HepG2 (cell line): ENCODE measurements around the gene FERMT2. TPM values are rescaled to one million over a fixed set of nuclear protein-coding genes. Genes with fewer than 3 reads are reported as not detected.

Source experiments
- ATAC-seq: fragments of 200-7000 bp; cut with Tn5 transposase; 3 replicates; pipeline ENCODE4 v1.9.1; 2020; ENCODE audit warnings: mild to moderate bottlenecking, moderate library complexity
- BruUV-seq: library from RNA; stranded (reverse); fragments of 400-500 nt; replicated peaks from 2 replicates; lab custom pipeline; 2021; lab: Mats Ljungman, UMichigan
- CTCF ChIA-PET: fragments of 300-600 bp; formaldehyde crosslinking; extraction: SDS; loops from one replicate; lab custom pipeline; 2021; ENCODE audit warnings: low total read pairs, inconsistent platforms, low intra/inter-chr PET ratio; lab: Yijun Ruan, JAX
- POLR2A ChIA-PET: fragments of 350-600 bp; sonication (Branson Sonifier 250); formaldehyde crosslinking; loops from one replicate; lab custom pipeline; 2020; ENCODE audit warnings: antibody characterized with exemption, inconsistent platforms; lab: Yijun Ruan, JAX
- DNase-seq: peaks from one replicate; pipeline ENCODE4 v3.0.0-alpha.2; 2015; ENCODE audit warnings: low spot score
- FAIRE-seq: peaks from 3 replicates; lab custom pipeline; 2011; peaks lifted over from hg19 to GRCh38; lab: Jason Lieb, UNC
- H2AFZ ChIP-seq: one replicate; pipeline ENCODE4 v1.6.1; 2011; ENCODE audit warnings: low read length, inconsistent platforms
- H3K27ac ChIP-seq: fragments of 300-600 bp; 3 replicates; pipeline ENCODE4 v1.8.0; 2011; ENCODE audit warnings: mixed run types, mild to moderate bottlenecking, mixed read lengths, low read length, inconsistent platforms; ENCODE audit not compliant: insufficient read depth; ENCODE audit errors: extremely low read length
- H3K27me3 ChIP-seq, 2 experiments: fragments of 200-600 bp in 1 of 2; 2 replicates in 1 of 2; 3 replicates in 1 of 2; pipeline versions ENCODE4 v1.6.0 to v1.8.0; 2011; ENCODE audit warnings: low read length in 2 of 2, mild to moderate bottlenecking in 2 of 2, moderate library complexity in 2 of 2, inconsistent platforms in 1 of 2; ENCODE audit not compliant: insufficient read depth in 2 of 2, control insufficient read depth in 1 of 2
- H3K36me3 ChIP-seq, 2 experiments: fragments of 200-600 bp in 1 of 2; replicated peaks in 1 of 2; 2 replicates in 1 of 2; 3 replicates in 1 of 2; pipeline versions ENCODE4 v1.5.1 to v1.8.0; 2011; ENCODE audit warnings: low read length in 2 of 2, inconsistent platforms in 1 of 2; ENCODE audit not compliant: insufficient read depth in 2 of 2, control insufficient read depth in 1 of 2
- H3K4me1 ChIP-seq: 2 replicates; pipeline ENCODE4 v1.5.1; 2012; ENCODE audit warnings: low read length, inconsistent platforms; ENCODE audit not compliant: insufficient read depth
- H3K4me2 ChIP-seq: 2 replicates; pipeline ENCODE4 v1.6.0; 2011; ENCODE audit warnings: low read depth, low read length, inconsistent platforms
- H3K4me3 ChIP-seq, 3 experiments: fragments of 200-600 bp in 1 of 3; sonication (generic), shearing (Covaris generic) in 1 of 3; replicated peaks in 1 of 3; 2 replicates each; pipeline ENCODE4 v1.5.1; 2011 to 2016; ENCODE audit warnings: low read length in 3 of 3, inconsistent platforms in 2 of 3, low read depth in 2 of 3, mild to moderate bottlenecking in 2 of 3, control low read depth in 1 of 3, mixed read lengths in 1 of 3; ENCODE audit not compliant: insufficient read depth in 1 of 3
- H3K79me2 ChIP-seq: one replicate; pipeline ENCODE4 v1.6.1; 2011; ENCODE audit warnings: low read length, inconsistent platforms; ENCODE audit not compliant: insufficient read depth
- H3K9ac ChIP-seq: 2 replicates; pipeline ENCODE4 v1.6.0; 2011; ENCODE audit warnings: mild to moderate bottlenecking, low read depth, low read length, inconsistent platforms; ENCODE audit not compliant: insufficient read depth
- H3K9me3 ChIP-seq: 2 replicates; pipeline ENCODE4 v1.5.1; 2012; ENCODE audit warnings: mild to moderate bottlenecking, low read length
- H4K20me1 ChIP-seq: 2 replicates; pipeline ENCODE4 v1.6.0; 2011; ENCODE audit warnings: inconsistent platforms, mild to moderate bottlenecking, low read length, moderate library complexity; ENCODE audit not compliant: insufficient read depth
- ARID5B ChIP-seq: IDR thresholded peaks from 2 replicates; pipeline ENCODE4 v1.4.0; 2020; ENCODE audit warnings: mild to moderate bottlenecking, missing genetic modification reagents
- CEBPB ChIP-seq: IDR thresholded peaks from 2 replicates; pipeline ENCODE4 v1.6.1; 2011; ENCODE audit warnings: low read depth, low read length, improper control_type of control experiment, borderline replicate concordance
- MEF2D ChIP-seq: sonication (generic); formaldehyde crosslinking; IDR thresholded peaks from 2 replicates; pipeline ENCODE4 v1.5.1; 2020; ENCODE audit warnings: mild to moderate bottlenecking, missing genetic modification reagents
- PAXIP1 ChIP-seq: sonication (generic); formaldehyde crosslinking; conservative IDR thresholded peaks from 2 replicates; pipeline ENCODE4 v1.4.0; 2020; ENCODE audit warnings: mild to moderate bottlenecking, missing genetic modification reagents, moderate library complexity
- TRIM22 ChIP-seq: fragments of 450-650 bp; IDR thresholded peaks from 2 replicates; pipeline ENCODE4 v1.6.1; 2017
- ZMYM2 ChIP-seq: sonication (generic); formaldehyde crosslinking; IDR thresholded peaks from 2 replicates; pipeline ENCODE4 v1.8.0; 2022; ENCODE audit warnings: mild to moderate bottlenecking, missing genetic modification reagents
- ZNF674 ChIP-seq: sonication (generic); formaldehyde crosslinking; IDR thresholded peaks from 2 replicates; pipeline ENCODE4 v1.5.0; 2020; ENCODE audit warnings: low read depth, mild to moderate bottlenecking, missing genetic modification reagents
- ZNF816 ChIP-seq: sonication (generic); formaldehyde crosslinking; IDR thresholded peaks from 2 replicates; pipeline ENCODE4 v1.8.0; 2022; ENCODE audit warnings: missing genetic modification reagents, mild to moderate bottlenecking, borderline replicate concordance
- WGBS: methylation state at CpG from one replicate; pipeline ENCODE4 v1.1.6; 2017; ENCODE audit warnings: low lambda C conversion rate; 5-methylcytosine and 5-hydroxymethylcytosine counted together
- in situ Hi-C: cut with HindIII; loops from 2 replicates; pipeline ENCODE4 v1.10.0; 2017; ENCODE audit warnings: low pct_unique_long_range_greater_than_20kb; ENCODE audit not compliant: extremely low pct_ligation_motif_present
- intact Hi-C: fragments of 100-400 bp; cut with micrococcal nuclease; formaldehyde crosslinking; loops from one replicate; pipeline ENCODE4 v1.10.0; 2022; ENCODE audit not compliant: unreplicated experiment
- polyA plus RNA-seq, 8 experiments: library from polyadenylated mRNA; depleted of rRNA in 3 of 8; stranded (reverse) in 7 of 8; unstranded in 1 of 8; fragments of >200 nt; fragmentation: Illumina TruSeq in 4 of 8; extraction: Trizol in 4 of 8; gene quantifications; 2 replicates each; pipeline versions ENCODE4 v1.2.1 to v1.2.3, GENCODE V29; 2011 to 2016; ENCODE audit warnings: low read depth in 4 of 8, missing spikeins in 1 of 8, mixed read lengths in 1 of 8; ENCODE audit not compliant: insufficient read depth in 1 of 8
- total RNA-seq, 5 experiments: library from RNA; depleted of rRNA; stranded (reverse); fragments of >200 nt; fragmentation: Illumina TruSeq; extraction: Trizol; gene quantifications; 2 replicates each; pipeline ENCODE4 v1.2.3, GENCODE V29; 2016; ENCODE audit warnings: low read depth in 1 of 5

The FERMT2 gene
- total and polyA plus RNA-seq, 2 of the 13 experiments (the other 11 are each of a cell fraction or from before 2014, with no cell fraction given) = 36.2 to 60.4 TPM

- Histone ChIP-seq H4K20me1 (no peaks in the 10 kb centered on the region), H3K9me3 (no peaks in the 10 kb centered on the region), H3K4me1 (peaks cover 40% of the 10 kb centered on the region)
- FAIRE-seq = peak; percentile 8
- TF ChIP-seq ZMYM2 (CRISPR knock-in tag) (no peak), ARID5B (CRISPR knock-in tag) (peak; percentile 42; the same call in 1 of the 2 replicates)
- TF ChIP-seq, all 625 proteins: peak for 1
- no peak overlapping the region for H3K27ac ChIP-seq
- no peak overlapping the region for H3K9ac ChIP-seq
- ATAC-seq (peak; percentile 21; the same call in 1 of the 3 replicates), DNase-seq (peak; percentile 30)
- no peak overlapping the region for H3K4me2 ChIP-seq
- ChIA-PET CTCF (no interaction called here), POLR2A (no interaction called here)
- no peaks in the 10 kb centered on the region for H3K36me3 ChIP-seq
- WGBS = 14% methylated on average over 5 of the region's 6 CpGs
- H3K79me2 ChIP-seq = no peaks in the 10 kb centered on the region
- intact Hi-C loops = no loop called here
- in situ Hi-C loops = no loop called here
- no peak overlapping the region for H2AFZ ChIP-seq
- no TSS peak for BruUV-seq
- no peak overlapping the region for H3K4me3 ChIP-seq
- peaks cover 0 to 20% of the 10 kb centered on the region in 2 experiments; a peak in 2 of 5 replicates for H3K27me3 ChIP-seq
Measured at GRCh38 chr14:52998376-52999015, 47.6 kb upstream of the FERMT2 start.

- 0% methylated on average over 2 of the region's 2 CpGs for WGBS
- ChIA-PET CTCF (no interaction called here), POLR2A (no interaction called here)
- Histone ChIP-seq H3K27ac (no peak overlapping the region), H2AFZ (no peak overlapping the region), H3K79me2 (no peaks in the 10 kb centered on the region), H3K9ac (no peak overlapping the region), H3K4me1 (peaks cover 27% of the 10 kb centered on the region), H3K36me3 (no peaks in the 10 kb centered on the region), H4K20me1 (no peaks in the 10 kb centered on the region), H3K9me3 (no peaks in the 10 kb centered on the region), H3K4me3 (no peak overlapping the region), H3K27me3 (peaks cover 0 to 20% of the 10 kb centered on the region in 2 experiments; a peak in 2 of 5 replicates), H3K4me2 (no peak overlapping the region)
- BruUV-seq = no TSS peak
- TF ChIP-seq TRIM22 (no peak), CEBPB (peak; percentile 58; the same call in 1 of the 2 replicates), PAXIP1 (CRISPR knock-in tag) (no peak), MEF2D (no peak), ZNF674 (CRISPR knock-in tag) (no peak), ZNF816 (CRISPR knock-in tag) (no peak)
- ATAC-seq (no peak), DNase-seq (no peak), FAIRE-seq (no peak)
- in situ Hi-C loops (no loop called here), intact Hi-C loops (no loop called here)
Measured at GRCh38 chr14:52996493-52996892, 45.6 kb upstream of the FERMT2 start.
